Measurements from ENCODE around the gene SERTM1. TPM values are rescaled to one million over a fixed set of nuclear protein-coding genes. Genes with fewer than 3 reads are reported as not detected.

The SERTM1 gene
- total RNA-seq, 4 donors from 2014 or later: 1.3 to 6.6 (median 4.0) TPM

- H3K9me3 ChIP-seq: no peaks in the 10 kb centered on the region
- no peak overlapping the region for H3K27ac ChIP-seq
- intact Hi-C loops (cut with DNase I): no loop called here
- H3K4me1 ChIP-seq: peaks cover 4 to 13% of the 10 kb centered on the region in 2 donors
- no peaks in the 10 kb centered on the region for H3K27me3 ChIP-seq
- WGBS, 2 donors: 83 to 91% methylated on average over 4 of the region's 4 CpGs
- H3K36me3 ChIP-seq: no peaks in the 10 kb centered on the region
- TF ChIP-seq POLR2A (IDR thresholded peaks at IDR 0.05) (no peak), CTCF (IDR thresholded peaks at IDR 0.05) (no peak)
- H3K4me3 ChIP-seq (replicated peaks in 1 of 3): no peak overlapping the region
- peak in 1 of 2 donors; percentile 11 for DNase-seq
Measured at GRCh38 chr13:36710396-36710795, 36.6 kb downstream of the SERTM1 start.

GRCh38 chr13:36712290-36712689 lies 38.5 kb downstream of the SERTM1 start:
- H3K27me3 ChIP-seq: no peaks in the 10 kb centered on the region
- no peak for DNase-seq
- no peaks in the 10 kb centered on the region for H3K36me3 ChIP-seq
- 86 to 90% methylated on average over 3 of the region's 3 CpGs for WGBS, 2 donors
- no peak for TF ChIP-seq POLR2A (IDR thresholded peaks at IDR 0.05)
- no peak for TF ChIP-seq CTCF (IDR thresholded peaks at IDR 0.05)
- no peaks in the 10 kb centered on the region for H3K9me3 ChIP-seq
- intact Hi-C loops (cut with DNase I): no loop called here
- no peak overlapping the region for H3K27ac ChIP-seq
- no peak overlapping the region for H3K4me3 ChIP-seq (replicated peaks in 1 of 3)
- peaks cover 4 to 13% of the 10 kb centered on the region in 2 donors for H3K4me1 ChIP-seq

GRCh38 chr13:36712770-36713169 lies 39.0 kb downstream of the SERTM1 start:
- no peak overlapping the region for H3K27ac ChIP-seq
- no peak for DNase-seq
- intact Hi-C loops (cut with DNase I): no loop called here
- TF ChIP-seq POLR2A (IDR thresholded peaks at IDR 0.05) (no peak), CTCF (IDR thresholded peaks at IDR 0.05) (no peak)
- no peaks in the 10 kb centered on the region for H3K27me3 ChIP-seq
- WGBS, 2 donors: 66 to 85% methylated on average over 5 of the region's 5 CpGs
- H3K4me1 ChIP-seq: peaks cover 4 to 13% of the 10 kb centered on the region in 2 donors
- H3K36me3 ChIP-seq: no peaks in the 10 kb centered on the region
- H3K4me3 ChIP-seq (replicated peaks in 1 of 3): no peak overlapping the region
- no peaks in the 10 kb centered on the region for H3K9me3 ChIP-seq

- 30 to 34% methylated on average over 2 of the region's 2 CpGs for WGBS, 2 donors
- no peaks in the 10 kb centered on the region for H3K36me3 ChIP-seq
- TF ChIP-seq CTCF (IDR thresholded peaks at IDR 0.05): no peak
- TF ChIP-seq POLR2A (IDR thresholded peaks at IDR 0.05): no peak
- peaks cover 4 to 8% of the 10 kb centered on the region in 2 donors for H3K4me1 ChIP-seq
- no peak overlapping the region for H3K27ac ChIP-seq
- H3K9me3 ChIP-seq: no peaks in the 10 kb centered on the region
- no peaks in the 10 kb centered on the region for H3K27me3 ChIP-seq
- H3K4me3 ChIP-seq (replicated peaks in 1 of 3): no peak overlapping the region
- DNase-seq: no peak
- intact Hi-C loops (cut with DNase I): no loop called here
Measured at GRCh38 chr13:36713887-36714286, 40.1 kb downstream of the SERTM1 start.

- H3K4me3 ChIP-seq (replicated peaks in 1 of 3): no peak overlapping the region
- intact Hi-C loops (cut with DNase I): no loop called here
- H3K4me1 ChIP-seq: no peaks in the 10 kb centered on the region
- H3K9me3 ChIP-seq: no peaks in the 10 kb centered on the region
- DNase-seq: no peak
- TF ChIP-seq CTCF (IDR thresholded peaks at IDR 0.05) (no peak), POLR2A (IDR thresholded peaks at IDR 0.05) (no peak)
- no peaks in the 10 kb centered on the region for H3K36me3 ChIP-seq
- 46 to 84% methylated on average over 1 of the region's 1 CpG for WGBS, 2 donors
- H3K27ac ChIP-seq: no peak overlapping the region
- no peaks in the 10 kb centered on the region for H3K27me3 ChIP-seq
Measured at GRCh38 chr13:36715841-36716240, 42.0 kb downstream of the SERTM1 start.

Data from thyroid gland (tissue), 4 donors.